Omental fat pad (tissue), 4 donors: ENCODE results near the gene DES. TPM values are rescaled to one million over a fixed set of nuclear protein-coding genes. Genes with fewer than 3 reads are reported as not detected.
A peak's percentile ranks its signal among the peaks of the same experiment; 100 is the strongest.

Experiments used
- ATAC-seq: fragments of 150-250 bp; one replicate; pipeline ENCODE4 v1.9.1; 2016; ENCODE audit warnings: mild to moderate bottlenecking, moderate library complexity; ENCODE audit not compliant: low FRiP score
- DNase-seq: peaks from one replicate; pipeline ENCODE4 v3.0.0-alpha.2; 2019; ENCODE audit warnings: low spot score
- CTCF ChIP-seq, 3 donors: fragments of 450-650 bp; IDR thresholded peaks; one replicate each; pipeline ENCODE4 v1.5.1; 2016 to 2017; ENCODE audit warnings: antibody characterized with exemption in 3 of 3, mild to moderate bottlenecking in 3 of 3, moderate library complexity in 2 of 3
- total RNA-seq, 4 donors: library from RNA; depleted of rRNA; stranded (reverse); fragments of >200 nt; gene quantifications; one replicate each; pipeline ENCODE4 v1.1.0, GENCODE V29; 2016

DES gene
- total RNA-seq, 4 donors from 2014 or later, result 39.4 to 292 (median 182) TPM

- no peak for DNase-seq
- no peak for TF ChIP-seq CTCF (IDR thresholded peaks at IDR 0.05)
- ATAC-seq, result peak; percentile 38
These were observed 26.5 kb downstream of the DES start for GRCh38 chr2:219444566-219445091.

GRCh38 chr2:219445220-219445640 is 27.1 kb downstream of the DES start:
- ATAC-seq, result peak; percentile 4
- TF ChIP-seq CTCF (IDR thresholded peaks at IDR 0.05), result no peak
- no peak for DNase-seq

GRCh38 chr2:219446101-219446504 is 27.9 kb downstream of the DES start:
- no peak for TF ChIP-seq CTCF (IDR thresholded peaks at IDR 0.05)
- DNase-seq (no peak), ATAC-seq (peak; percentile 17)

- ATAC-seq (no peak), DNase-seq (no peak)
- no peak for TF ChIP-seq CTCF (IDR thresholded peaks at IDR 0.05)
These were observed 28.5 kb downstream of the DES start for GRCh38 chr2:219446689-219447088.

GRCh38 chr2:219447242-219448098 is 29.3 kb downstream of the DES start:
- TF ChIP-seq CTCF (IDR thresholded peaks at IDR 0.05), result no peak
- DNase-seq, result no peak
- no peak for ATAC-seq

GRCh38 chr2:219448099-219448775 is 30.1 kb downstream of the DES start:
- DNase-seq (no peak), ATAC-seq (no peak)
- no peak for TF ChIP-seq CTCF (IDR thresholded peaks at IDR 0.05)
